ENCODE data around the gene NR3C2.
"Not testable (repeated sequence)": the region's sequence is repeated elsewhere in the genome, so short reads cannot be mapped to it uniquely, and the experiment has no call there.

Gene NR3C2

DNA sequence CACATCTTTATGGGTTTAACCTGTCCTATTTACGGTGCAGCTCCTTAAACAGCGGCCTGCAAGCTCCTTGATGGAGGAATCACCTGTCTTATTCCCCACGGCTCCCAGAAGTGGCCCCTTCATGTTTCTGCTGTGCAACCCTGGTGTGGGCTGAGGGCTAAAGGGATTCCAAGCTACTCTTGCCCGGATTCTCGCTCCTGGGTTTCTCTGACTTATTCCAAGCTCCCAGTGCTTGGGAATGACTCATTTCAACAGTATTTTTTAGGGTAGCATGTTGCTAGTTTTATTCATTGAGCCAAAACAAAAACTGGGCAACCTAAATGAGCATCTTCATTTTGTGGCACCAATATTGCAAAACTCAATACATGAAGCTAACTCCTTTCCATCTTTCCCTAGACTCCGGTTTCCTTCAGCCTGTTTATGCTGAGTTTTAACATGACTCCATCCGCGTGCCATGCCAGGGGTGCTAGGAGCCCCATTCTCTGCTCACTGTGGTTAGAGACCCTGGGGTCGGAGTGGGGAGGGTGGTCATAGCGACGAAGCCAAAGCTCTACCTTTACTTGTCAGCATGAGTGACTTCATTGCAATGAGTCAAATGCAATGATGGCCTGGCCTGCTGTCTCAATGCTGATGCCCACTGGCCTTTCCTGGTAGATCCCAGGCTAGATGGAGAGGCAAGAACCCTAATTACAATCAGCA, 349.7 kb downstream of the NR3C2 start:
- Histone ChIP-seq H3K4me3 (no peak overlapping the region), H3K27ac (no peak overlapping the region), H3K9ac (no peak overlapping the region), H3K4me1 (no peaks in the 10 kb centered on the region), H3K36me3 (no peaks in the 10 kb centered on the region), H4K20me1 (no peaks in the 10 kb centered on the region), H3K27me3 (no peaks in the 10 kb centered on the region), H3K4me2 (no peak overlapping the region), H3K9me3 (no peaks in the 10 kb centered on the region)
- no peak for TF ChIP-seq Cebpa-rat (IDR thresholded peaks at IDR 0.05)

DNA sequence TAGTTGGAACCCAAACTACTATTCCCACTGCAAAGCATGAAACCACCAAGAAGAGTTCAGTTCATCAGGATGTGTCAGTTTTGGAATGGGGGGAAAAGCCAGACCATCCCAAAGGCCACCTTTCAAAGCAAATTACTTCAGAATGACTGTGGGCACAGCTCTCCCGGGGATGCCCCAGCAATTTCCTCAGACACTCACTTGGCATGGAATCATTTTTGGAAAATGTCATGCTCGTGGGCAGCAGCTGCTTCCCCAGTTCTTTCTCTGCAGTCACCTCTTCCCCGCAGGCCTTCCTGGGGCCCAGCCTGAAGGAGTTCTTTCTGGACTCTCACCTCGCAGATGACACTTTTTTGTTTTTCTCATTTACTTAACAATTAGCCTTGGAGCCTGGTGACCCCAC, 350.3 kb downstream of the NR3C2 start:
- no peaks in the 10 kb centered on the region for H3K9me3 ChIP-seq
- H4K20me1 ChIP-seq = no peaks in the 10 kb centered on the region
- H3K4me1 ChIP-seq = no peaks in the 10 kb centered on the region
- no peak overlapping the region for H3K4me2 ChIP-seq
- TF ChIP-seq Cebpa-rat (IDR thresholded peaks at IDR 0.05) = no peak
- no peak overlapping the region for H3K9ac ChIP-seq
- no peaks in the 10 kb centered on the region for H3K27me3 ChIP-seq
- no peak overlapping the region for H3K27ac ChIP-seq
- no peak overlapping the region for H3K4me3 ChIP-seq
- H3K36me3 ChIP-seq = no peaks in the 10 kb centered on the region

DNA sequence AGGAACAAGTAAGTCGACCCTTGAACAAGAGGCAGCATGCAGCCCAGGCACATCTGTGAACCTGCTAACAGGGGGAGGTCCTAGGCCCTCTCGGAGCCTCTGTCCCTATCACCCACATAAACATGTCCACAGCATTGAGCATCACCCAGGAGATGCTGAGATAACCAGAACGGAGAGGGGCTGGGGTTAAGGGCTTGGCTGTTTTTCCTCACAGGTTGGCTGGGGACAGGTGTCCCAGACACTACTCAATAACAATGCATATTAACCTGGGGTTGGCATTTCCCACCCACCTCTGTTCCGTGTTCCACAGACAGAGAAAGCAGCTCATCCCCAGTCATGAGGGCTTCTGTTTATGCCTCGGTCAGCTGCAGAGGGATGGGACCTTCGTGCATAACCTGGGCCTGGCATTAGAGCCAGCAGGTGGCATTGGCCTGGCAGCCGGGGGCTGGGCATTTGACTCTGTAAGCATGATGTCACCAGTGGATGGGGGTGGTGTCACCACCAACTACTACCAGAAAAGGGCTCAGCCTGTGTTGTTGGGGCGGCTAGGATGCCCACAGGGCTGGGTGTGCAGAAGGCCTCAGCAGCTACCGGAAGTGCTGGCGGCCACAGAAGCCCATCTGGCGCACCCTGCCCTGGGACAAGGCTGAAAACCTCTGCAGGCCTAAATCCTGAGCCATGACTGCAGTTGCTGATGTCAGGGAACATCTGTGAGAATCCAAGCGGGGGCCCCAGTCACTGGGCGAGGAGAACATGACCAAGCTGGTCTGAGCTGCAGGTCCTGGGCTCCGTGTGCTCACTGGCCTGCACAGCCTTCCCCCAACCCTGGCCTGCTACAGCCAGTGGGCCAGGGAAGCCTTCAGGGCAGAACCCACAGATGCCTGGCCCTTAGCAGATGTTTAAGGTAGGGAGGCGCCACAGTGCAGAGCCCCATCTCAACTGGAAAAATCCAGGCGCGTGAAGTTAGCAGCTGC, 351.4 kb downstream of the NR3C2 start:
- TF ChIP-seq Cebpa-rat (IDR thresholded peaks at IDR 0.05) = no peak
- Histone ChIP-seq H3K4me1 (no peaks in the 10 kb centered on the region), H3K9ac (no peak overlapping the region), H3K27ac (no peak overlapping the region), H3K9me3 (no peaks in the 10 kb centered on the region), H4K20me1 (no peaks in the 10 kb centered on the region), H3K27me3 (no peaks in the 10 kb centered on the region), H3K4me3 (no peak overlapping the region), H3K4me2 (no peak overlapping the region), H3K36me3 (no peaks in the 10 kb centered on the region)

DNA sequence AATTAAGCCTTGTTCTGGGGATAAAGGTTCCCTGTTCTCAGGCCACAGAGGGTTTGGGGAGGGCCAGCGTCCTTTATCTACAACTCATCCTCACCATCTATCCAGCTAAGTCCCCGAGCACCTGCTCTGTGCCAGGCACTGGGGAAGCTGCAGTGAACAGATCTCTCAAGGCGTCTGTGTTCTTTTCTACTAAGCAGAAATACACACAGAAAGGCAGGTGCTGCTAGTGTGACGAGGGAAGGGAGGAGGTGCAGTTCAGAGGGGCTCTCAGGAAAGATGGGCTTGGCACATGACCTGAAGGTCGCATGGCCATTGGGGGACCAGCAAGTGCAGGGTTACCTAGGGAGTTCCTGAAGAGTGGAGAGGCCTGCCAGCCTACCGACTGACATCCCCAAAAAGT, 352.2 kb downstream of the NR3C2 start:
- no peak overlapping the region for H3K4me3 ChIP-seq
- no peaks in the 10 kb centered on the region for H3K27me3 ChIP-seq
- H3K4me2 ChIP-seq = no peak overlapping the region
- H3K4me1 ChIP-seq = no peaks in the 10 kb centered on the region
- H3K9me3 ChIP-seq = no peaks in the 10 kb centered on the region
- H3K27ac ChIP-seq = no peak overlapping the region
- no peak overlapping the region for H3K9ac ChIP-seq
- H3K36me3 ChIP-seq = no peaks in the 10 kb centered on the region
- no peaks in the 10 kb centered on the region for H4K20me1 ChIP-seq
- no peak for TF ChIP-seq Cebpa-rat (IDR thresholded peaks at IDR 0.05)

DNA sequence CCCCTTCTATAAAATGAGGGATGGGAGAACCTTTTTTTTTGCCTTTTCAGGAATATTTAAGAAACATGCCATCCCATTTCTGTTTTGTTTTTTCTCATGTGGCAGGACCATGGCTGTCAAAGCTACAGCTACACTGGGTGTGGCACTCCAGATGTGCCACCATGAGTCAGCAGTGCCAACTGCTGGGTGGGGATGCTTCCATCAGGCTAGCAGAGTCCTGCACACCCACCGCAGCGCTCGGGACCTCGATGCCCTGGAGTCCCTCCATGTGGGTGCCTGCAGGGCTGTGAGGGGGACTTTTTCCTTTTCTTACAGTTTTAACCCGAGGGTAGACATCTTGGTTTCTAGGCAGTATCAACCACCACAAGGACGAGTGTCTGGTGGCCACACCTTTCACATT, 352.6 kb downstream of the NR3C2 start:
- Histone ChIP-seq H3K9me3 (no peaks in the 10 kb centered on the region), H3K4me1 (no peaks in the 10 kb centered on the region), H3K36me3 (no peaks in the 10 kb centered on the region), H3K9ac (no peak overlapping the region), H3K27ac (no peak overlapping the region), H3K4me3 (no peak overlapping the region), H4K20me1 (no peaks in the 10 kb centered on the region), H3K27me3 (no peaks in the 10 kb centered on the region), H3K4me2 (no peak overlapping the region)
- TF ChIP-seq Cebpa-rat (IDR thresholded peaks at IDR 0.05) = no peak

DNA sequence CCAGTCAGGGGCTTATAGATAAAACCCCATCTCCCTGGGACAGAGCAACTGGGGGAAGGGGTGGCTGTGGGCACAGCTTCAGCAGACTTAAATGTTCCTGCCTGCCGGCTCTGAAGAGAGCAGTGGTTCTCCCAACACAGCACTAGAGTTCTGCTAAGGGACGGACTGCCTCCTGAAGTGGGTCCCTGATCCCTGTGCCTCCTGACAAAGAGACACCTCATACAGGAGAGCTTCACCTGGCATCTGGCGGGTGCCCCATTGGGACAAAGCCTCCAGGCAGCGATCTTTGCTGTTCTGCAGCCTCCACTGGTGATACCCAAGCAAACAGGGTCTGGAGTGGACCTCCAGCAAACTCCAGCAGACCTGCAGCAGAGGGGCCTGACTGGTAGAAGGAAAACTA, 359.1 kb downstream of the NR3C2 start:
- H4K20me1 ChIP-seq = not testable (repeated sequence)

DNA sequence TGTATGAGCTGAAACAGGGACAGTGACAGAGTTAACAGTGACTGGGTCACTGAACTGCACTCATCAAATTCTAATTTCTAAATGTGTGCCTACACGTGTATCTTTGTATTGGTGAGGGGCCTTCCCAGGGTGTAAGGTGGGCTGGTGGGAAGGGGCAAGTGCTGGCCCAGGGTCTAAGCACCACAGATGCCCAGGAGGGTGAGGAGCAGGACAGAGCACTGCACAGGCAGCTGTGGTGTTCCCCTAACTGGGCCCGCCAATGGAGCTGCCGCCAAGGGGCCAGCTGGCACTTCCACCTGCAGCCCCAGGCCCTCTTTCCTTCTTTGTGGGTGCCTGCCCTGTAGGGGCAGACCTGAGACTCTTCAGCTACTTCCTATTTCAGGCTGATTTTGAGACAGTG, 360.5 kb downstream of the NR3C2 start:
- TF ChIP-seq Cebpa-rat (IDR thresholded peaks at IDR 0.05) = no peak

More for the DNA sequence above, 359.1 kb downstream of the NR3C2 start:
- H3K36me3 ChIP-seq, H3K9ac ChIP-seq, H3K4me3 ChIP-seq, H3K27me3 ChIP-seq, H3K4me2 ChIP-seq, H3K27ac ChIP-seq, H3K4me1 ChIP-seq, H3K9me3 ChIP-seq: not testable (repeated sequence)

DNA sequence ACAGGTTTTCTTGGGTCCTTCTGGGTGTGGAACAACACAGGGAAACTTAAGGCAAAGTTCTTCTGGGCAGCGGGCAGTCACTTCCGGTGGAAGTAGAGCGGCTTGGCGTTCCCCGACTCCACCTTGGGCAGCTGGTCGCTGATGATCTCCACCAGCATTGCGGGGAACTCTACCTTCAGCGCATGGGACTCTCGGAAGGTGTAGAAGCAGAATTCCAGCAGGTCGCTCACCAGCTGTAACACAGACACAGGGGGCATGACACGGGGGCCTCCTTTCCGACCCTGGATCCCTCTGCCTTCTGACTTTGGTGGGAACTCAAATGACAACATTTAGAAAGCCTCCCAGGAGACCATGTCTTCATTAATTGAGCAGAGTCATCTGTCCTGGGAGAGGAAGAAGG, 360.9 kb downstream of the NR3C2 start:
- Histone ChIP-seq H3K27me3 (no peaks in the 10 kb centered on the region), H3K4me2 (no peak overlapping the region), H3K36me3 (peaks cover 5% of the 10 kb centered on the region; the same call in 1 of the 2 replicates), H3K4me3 (no peak overlapping the region), H3K27ac (no peak overlapping the region), H3K4me1 (no peaks in the 10 kb centered on the region), H3K9ac (no peak overlapping the region), H4K20me1 (no peaks in the 10 kb centered on the region), H3K9me3 (no peaks in the 10 kb centered on the region)
- no peak for TF ChIP-seq Cebpa-rat (IDR thresholded peaks at IDR 0.05)

More for the DNA sequence above, 360.5 kb downstream of the NR3C2 start:
- Histone ChIP-seq H3K4me2 (no peak overlapping the region), H3K9me3 (no peaks in the 10 kb centered on the region), H3K27ac (no peak overlapping the region), H3K27me3 (no peaks in the 10 kb centered on the region), H3K36me3 (0 out of 2 replicates have a peak, but pooled peaks cover under 1% of the 10 kb centered on the region), H3K9ac (no peak overlapping the region), H3K4me3 (no peak overlapping the region), H3K4me1 (no peaks in the 10 kb centered on the region), H4K20me1 (no peaks in the 10 kb centered on the region)

DNA sequence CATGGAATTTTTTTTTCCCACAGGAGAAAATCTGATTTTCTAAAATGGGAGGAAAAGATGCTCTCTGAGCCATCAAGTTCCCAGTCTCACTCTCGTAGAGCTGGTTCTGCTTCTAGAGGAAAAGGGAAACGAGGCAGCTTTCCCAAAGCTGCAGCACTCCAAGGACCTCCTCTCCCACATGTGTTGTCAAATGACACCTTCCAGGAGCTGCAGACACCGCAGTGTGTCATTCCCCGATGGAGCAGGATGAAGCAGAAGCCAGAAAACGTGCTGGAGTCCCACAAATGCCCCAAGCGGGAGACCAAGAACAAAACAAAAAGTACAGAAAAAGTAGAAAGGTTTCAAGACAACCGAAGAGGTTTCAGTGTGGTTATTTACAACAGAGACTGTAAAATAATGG, 362.3 kb downstream of the NR3C2 start:
- no peak for TF ChIP-seq Cebpa-rat (IDR thresholded peaks at IDR 0.05)
- no peak overlapping the region for H3K4me3 ChIP-seq
- H3K36me3 ChIP-seq = peaks cover 18% of the 10 kb centered on the region
- H3K27me3 ChIP-seq = no peaks in the 10 kb centered on the region
- no peaks in the 10 kb centered on the region for H4K20me1 ChIP-seq
- no peaks in the 10 kb centered on the region for H3K4me1 ChIP-seq
- H3K27ac ChIP-seq = no peak overlapping the region
- H3K9ac ChIP-seq = no peak overlapping the region
- H3K4me2 ChIP-seq = no peak overlapping the region
- peaks cover 6% of the 10 kb centered on the region for H3K9me3 ChIP-seq

DNA sequence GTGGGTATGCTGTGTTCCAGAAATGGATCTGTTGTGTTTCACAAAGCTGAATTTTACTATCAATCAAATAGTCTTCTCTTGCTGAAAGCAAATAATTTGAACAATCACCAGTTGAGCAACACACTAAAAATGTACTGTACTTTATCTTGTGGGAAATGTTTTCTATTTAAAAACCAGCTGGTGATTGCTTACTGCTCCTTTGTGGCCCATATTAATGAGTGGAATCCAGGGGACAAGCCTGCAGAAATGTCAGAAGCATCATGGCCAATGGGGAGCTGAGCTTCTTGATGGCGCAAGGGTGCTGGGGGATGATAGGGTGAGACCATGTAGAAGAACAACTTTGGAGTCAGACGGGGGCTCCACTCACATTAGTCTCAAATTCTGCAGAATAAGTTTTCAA, 364.2 kb downstream of the NR3C2 start:
- no peaks in the 10 kb centered on the region for H3K27me3 ChIP-seq

More for the DNA sequence above, 364.2 kb downstream of the NR3C2 start:
- H3K4me3 ChIP-seq = no peak overlapping the region
- H3K9ac ChIP-seq = no peak overlapping the region
- no peak for TF ChIP-seq Cebpa-rat (IDR thresholded peaks at IDR 0.05)
- no peak overlapping the region for H3K4me2 ChIP-seq
- H3K9me3 ChIP-seq = peaks cover 23% of the 10 kb centered on the region
- peaks cover 36% of the 10 kb centered on the region for H3K36me3 ChIP-seq
- H3K27ac ChIP-seq = no peak overlapping the region
- no peaks in the 10 kb centered on the region for H3K4me1 ChIP-seq
- no peaks in the 10 kb centered on the region for H4K20me1 ChIP-seq
